ENCODE data around the gene PGPEP1.
"Not testable (repeated sequence)": the region's sequence is repeated elsewhere in the genome, so short reads cannot be mapped to it uniquely, and the experiment has no call there.

Gene PGPEP1

DNA sequence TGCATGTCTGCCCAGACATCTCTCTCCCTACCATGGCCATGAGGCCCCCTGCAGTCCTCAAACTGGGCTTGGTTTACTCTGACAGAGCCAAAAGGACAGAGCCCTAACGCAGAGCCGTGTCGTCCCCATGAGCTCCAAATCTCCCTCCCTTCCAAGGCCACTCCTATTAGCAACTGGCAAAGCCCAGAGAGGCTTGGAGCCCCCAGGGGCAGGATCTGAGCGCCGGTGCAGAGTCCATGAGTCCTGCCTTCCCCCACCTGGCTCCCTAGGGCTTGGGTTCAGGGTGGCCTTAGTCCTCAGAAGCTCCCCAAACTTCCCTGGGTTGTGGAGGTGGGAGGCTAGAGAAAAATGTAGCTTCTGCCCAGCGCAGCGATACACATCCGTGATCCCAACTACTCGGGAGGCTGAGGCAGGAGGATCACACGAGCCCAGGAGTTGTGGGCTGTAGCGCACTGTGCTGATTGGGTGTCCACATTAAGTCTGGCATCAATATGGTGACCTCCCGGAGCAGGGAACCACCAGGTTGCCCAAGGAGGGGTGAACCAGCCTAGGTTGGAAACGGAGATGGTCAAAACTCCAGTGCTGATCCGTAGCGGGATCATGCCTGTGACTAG, 7.4 kb upstream of the PGPEP1 start:
- DNase-seq: no peak

- no peak for DNase-seq
These were observed 6.7 kb upstream of the PGPEP1 start for GRCh38 chr19:18333680-18334079.

DNA sequence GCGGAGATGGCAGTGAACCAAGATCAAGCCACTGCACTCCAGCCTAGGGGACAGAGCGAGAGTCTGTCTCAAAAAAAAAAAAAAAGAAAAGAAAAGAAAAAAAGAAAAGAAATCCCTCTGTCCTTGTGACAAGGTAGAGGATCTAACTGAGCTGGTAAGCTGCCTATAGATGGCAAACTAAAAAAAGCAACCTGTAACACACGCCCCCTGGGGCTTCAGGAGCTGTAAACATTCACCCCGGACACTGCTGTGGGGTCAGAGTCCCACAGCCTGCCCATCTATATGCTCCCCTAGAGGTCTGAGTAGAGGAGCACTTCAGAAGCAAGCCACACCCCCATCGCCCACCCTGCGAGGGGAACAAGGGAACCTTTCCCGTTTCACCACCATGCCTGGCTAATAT, 4.3 kb upstream of the PGPEP1 start:
- DNase-seq: no peak

- no peak for DNase-seq
These were observed 1.9 kb upstream of the PGPEP1 start for GRCh38 chr19:18338541-18338940.

DNA sequence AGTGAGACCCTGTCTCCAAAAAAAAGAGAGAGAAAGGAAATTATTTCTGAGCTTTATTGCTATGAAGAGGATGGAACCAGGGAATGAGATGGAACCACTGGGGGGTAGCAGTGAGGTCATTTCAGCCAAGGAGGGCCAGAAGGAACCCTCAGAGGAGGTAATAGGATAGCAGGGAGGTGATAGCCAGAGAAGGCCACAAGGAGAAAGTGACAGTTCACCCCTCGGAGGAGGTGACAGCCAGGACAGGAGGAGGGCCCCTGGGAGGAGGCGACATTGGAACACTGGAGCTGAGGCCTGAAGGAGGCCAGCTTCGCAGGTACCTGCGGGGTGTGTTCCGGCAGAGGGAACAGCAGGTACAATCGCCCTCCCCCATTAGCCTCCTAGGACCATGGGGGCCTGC, 675 bp upstream of the PGPEP1 start:
- DNase-seq: no peak

- peak; percentile 63 to 76 for DNase-seq
These were observed 831 bp downstream of the PGPEP1 start for GRCh38 chr19:18340990-18341868.

DNA sequence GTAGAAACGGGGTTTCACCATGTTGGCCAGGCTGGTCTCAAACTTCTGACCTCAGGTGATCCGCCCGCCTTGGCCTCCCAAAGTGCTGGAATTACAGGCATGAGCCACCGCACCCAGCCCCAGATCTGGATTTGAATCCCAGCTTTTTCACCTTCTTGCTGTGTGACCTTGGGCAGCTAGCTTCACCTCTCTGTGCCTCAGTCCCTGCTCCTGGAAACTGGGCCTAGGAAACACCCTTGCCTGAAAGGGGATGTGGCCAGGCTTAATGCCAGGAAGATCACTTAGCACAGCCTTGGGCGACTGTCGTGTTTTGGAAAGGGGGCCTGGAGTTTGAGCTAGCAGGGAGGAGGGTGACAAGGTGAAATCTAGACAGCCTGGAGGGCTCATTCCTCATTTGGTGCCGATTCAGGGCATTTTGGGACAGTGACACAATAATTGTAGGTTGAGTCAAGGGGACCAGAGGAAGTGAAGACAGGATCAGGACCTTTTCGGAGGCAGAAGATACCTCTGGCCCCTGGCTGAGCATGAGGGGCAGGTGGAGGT, 1.8 kb downstream of the PGPEP1 start:
- no peak for DNase-seq

DNA sequence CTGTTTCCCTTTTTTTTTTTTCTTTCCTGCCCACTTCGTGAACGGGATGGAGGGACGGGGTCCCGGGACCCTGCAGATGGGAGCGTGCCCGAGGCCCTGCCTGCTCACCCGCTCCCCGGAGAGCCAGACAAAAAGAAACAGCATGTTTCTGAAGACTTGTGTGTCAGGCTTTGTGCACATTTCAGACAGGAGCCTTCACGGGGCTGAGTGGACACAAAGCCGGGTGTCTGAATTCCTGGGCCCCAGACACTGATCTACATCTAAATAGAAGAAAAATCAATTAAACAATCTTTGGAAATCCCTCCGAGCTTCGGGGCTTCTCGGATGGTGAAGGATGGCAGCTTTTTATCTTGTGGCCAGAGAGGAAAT, 4.2 kb downstream of the PGPEP1 start:
- DNase-seq: no peak

DNA sequence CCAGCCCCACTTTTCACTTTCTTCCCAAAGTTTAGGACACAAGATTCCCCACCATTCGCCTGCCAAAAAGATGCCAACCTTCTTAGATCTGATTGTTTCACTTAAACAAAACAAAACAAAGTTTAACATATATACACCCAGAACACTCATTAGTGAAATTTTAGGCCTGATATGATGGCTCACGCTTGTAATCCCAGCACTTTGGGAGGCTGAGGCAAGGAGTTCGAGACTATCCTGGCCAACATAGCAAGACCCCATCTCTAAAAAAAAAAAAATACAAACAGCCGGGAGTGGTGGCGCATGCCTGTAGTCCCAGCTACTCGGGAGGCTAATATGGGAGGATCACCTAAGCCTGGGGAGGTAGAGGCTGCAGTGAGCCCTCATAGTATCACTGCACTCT, 4.9 kb downstream of the PGPEP1 start:
- DNase-seq: no peak

DNA sequence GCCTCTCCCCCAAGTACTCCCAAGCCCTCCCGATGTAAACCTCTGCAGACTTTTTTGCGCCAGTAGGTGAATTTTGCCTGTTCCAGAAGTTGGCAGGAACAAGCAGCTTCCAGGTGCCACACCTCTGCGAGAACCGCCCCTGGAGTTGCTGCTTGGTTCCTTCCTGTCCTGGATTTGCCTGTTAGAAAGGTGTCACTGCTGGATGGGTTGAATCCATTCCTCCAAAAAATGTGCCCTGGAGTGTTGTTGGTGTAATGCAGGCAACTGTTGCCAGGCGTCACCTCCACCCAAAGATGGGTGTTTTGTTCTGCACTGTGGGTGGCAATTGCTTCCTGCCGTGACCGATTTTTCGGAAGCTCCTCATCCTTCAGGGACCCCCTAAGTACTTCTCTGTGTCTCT, 5.7 kb downstream of the PGPEP1 start:
- no peak for DNase-seq

- DNase-seq: no peak
These were observed 7.8 kb downstream of the PGPEP1 start for GRCh38 chr19:18348171-18348570.

- not testable (repeated sequence) for DNase-seq
These were observed 8.5 kb downstream of the PGPEP1 start for GRCh38 chr19:18348818-18349339.

- DNase-seq: peak; percentile 57 to 64
These were observed 9.2 kb downstream of the PGPEP1 start for GRCh38 chr19:18349524-18350128.

GRCh38 chr19:18350490-18350889, 10.1 kb downstream of the PGPEP1 start:
- DNase-seq: no peak

- DNase-seq: no peak
These were observed 11.1 kb downstream of the PGPEP1 start for GRCh38 chr19:18351544-18351943.

- no peak for DNase-seq
These were observed 13.1 kb downstream of the PGPEP1 start for GRCh38 chr19:18353378-18354005.

DNA sequence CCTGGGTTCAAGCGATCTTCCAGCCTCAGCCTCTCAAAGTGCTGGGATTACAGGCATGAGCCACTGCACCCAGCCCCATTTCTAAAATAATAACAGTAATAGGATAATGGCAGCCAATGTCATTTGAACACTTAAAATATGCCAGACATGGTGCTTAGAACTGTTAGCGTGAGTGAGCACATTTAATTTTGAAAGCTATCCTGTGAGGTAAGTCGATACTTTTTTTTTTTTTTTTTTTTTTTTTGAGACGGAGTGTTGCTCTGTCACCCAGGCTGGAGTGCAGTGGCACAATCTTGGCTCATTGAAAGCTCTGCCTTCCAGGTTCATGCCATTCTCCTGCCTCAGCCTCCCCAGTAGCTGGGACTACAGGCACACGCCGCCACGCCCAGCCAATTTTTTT, 14.3 kb downstream of the PGPEP1 start:
- DNase-seq: not testable (repeated sequence)

DNA sequence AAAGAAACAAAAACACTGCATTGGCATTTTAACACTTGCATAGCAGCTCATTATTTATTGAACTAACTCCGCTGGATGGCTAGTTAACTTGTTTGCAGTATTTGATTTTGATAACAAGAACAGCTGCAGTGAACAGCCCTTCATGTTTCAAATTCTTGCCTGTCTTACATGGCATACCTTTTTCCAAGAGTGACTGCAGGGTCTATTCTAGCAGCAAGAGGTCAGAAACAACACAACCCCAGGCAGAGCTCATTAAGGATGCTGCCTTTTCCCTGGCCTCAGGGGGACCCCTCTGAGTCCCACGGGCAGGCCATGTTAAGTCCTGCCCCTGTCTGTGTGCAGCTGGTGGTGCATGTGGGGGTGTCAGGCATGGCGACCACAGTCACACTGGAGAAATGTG, 16.6 kb downstream of the PGPEP1 start:
- no peak for DNase-seq

- DNase-seq: no peak
These were observed 21.2 kb downstream of the PGPEP1 start for GRCh38 chr19:18361646-18362045.

- DNase-seq: no peak
These were observed 22.6 kb downstream of the PGPEP1 start for GRCh38 chr19:18362934-18363542.

DNA sequence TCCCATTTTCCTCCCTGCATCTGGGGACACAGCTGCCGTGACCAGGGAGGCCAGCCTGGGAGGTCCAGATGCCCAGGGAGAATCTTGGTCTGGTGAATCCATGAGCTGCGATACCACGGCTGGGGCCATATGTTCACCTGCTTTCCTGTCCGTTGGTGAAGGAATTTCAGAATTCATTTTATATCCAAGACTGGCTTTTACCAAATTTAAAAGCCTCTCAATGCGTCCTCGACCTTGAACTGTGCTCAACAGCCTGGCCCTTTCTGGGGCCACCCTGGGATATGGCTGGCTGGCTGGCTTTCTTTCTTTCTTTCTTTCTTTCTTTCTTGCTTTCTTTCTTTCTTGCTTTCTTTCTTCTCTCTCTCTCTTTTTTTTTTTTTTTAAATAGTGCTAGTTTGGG, 23.4 kb downstream of the PGPEP1 start:
- DNase-seq: no peak

GRCh38 chr19:18364277-18364825, 24.0 kb downstream of the PGPEP1 start:
- not testable (repeated sequence) for DNase-seq
